Gastrocnemius medialis (tissue), 4 donors: ENCODE data around the gene PLEKHG4. TPM values are rescaled to one million over a fixed set of nuclear protein-coding genes. Genes with fewer than 3 reads are reported as not detected.

Experiments used
- ATAC-seq, 2 donors: fragments of 150-250 bp; one replicate each; pipeline ENCODE4 v1.9.1; 2016
- DNase-seq, 2 donors: peaks; one replicate each; pipeline ENCODE4 v3.0.0-alpha.2; 2019
- H3K27ac ChIP-seq, 4 donors: fragments of 200-600 bp; sonication (generic); 1 replicate in 1 of 4; 2 replicates in 3 of 4; pipeline ENCODE4 v1.5.1; 2016 to 2018; ENCODE audit warnings: mild to moderate bottlenecking in 2 of 4, moderate library complexity in 1 of 4
- H3K27me3 ChIP-seq, 3 donors: fragments of 200-600 bp; sonication (generic) in 2 of 3; 1 replicate in 1 of 3; 2 replicates in 2 of 3; pipeline versions ENCODE4 v1.5.1 to v1.6.0; 2016 to 2019; ENCODE audit warnings: mild to moderate bottlenecking in 1 of 3, moderate library complexity in 1 of 3
- H3K36me3 ChIP-seq, 2 donors: fragments of 200-600 bp; sonication (generic) in 1 of 2; one replicate each; pipeline ENCODE4 v1.5.1; 2017 to 2018
- H3K4me1 ChIP-seq, 2 donors: fragments of 200-600 bp; sonication (generic) in 1 of 2; one replicate each; pipeline ENCODE4 v1.5.1; 2016 to 2017; ENCODE audit warnings: mild to moderate bottlenecking in 2 of 2
- H3K4me3 ChIP-seq, 4 donors: fragments of 200-600 bp; sonication (generic) in 3 of 4; 1 replicate in 1 of 4; 2 replicates in 3 of 4; pipeline ENCODE4 v1.5.1; 2016 to 2019; ENCODE audit warnings: mild to moderate bottlenecking in 2 of 4
- H3K9me3 ChIP-seq, 3 donors: fragments of 200-600 bp; sonication (generic) in 2 of 3; 1 replicate in 1 of 3; 2 replicates in 2 of 3; pipeline ENCODE4 v1.5.1; 2016 to 2019
- CTCF ChIP-seq, 5 experiments: fragments of 450-650 bp in 3 of 5; fragments of 200-600 bp in 2 of 5; sonication (generic) in 2 of 5; IDR thresholded peaks in 4 of 5; conservative IDR thresholded peaks in 1 of 5; 1 replicate in 4 of 5; 2 replicates in 1 of 5; pipeline ENCODE4 v1.5.1; 2016 to 2019; ENCODE audit warnings: antibody characterized with exemption in 5 of 5, mild to moderate bottlenecking in 3 of 5, moderate library complexity in 3 of 5
- POLR2A ChIP-seq, 2 donors: fragments of 450-650 bp; IDR thresholded peaks; one replicate each; pipeline ENCODE4 v1.6.1; 2017; ENCODE audit warnings: antibody characterized with exemption in 2 of 2, mild to moderate bottlenecking in 2 of 2, moderate library complexity in 2 of 2
- in situ Hi-C, 4 donors: fragments of 200-750 bp; cut with MboI; loops; one replicate each; pipeline versions ENCODE4 v1.15.0 to v1.8.0; 2017; ENCODE audit warnings: low sequenced_read_pairs in 4 of 4
- intact Hi-C: fragments of 100-400 bp; cut with DNase I; formaldehyde crosslinking; loops from one replicate; pipeline ENCODE4 v1.15.1; 2023; ENCODE audit warnings: low total_unique reads
- total RNA-seq, 4 donors: library from RNA; depleted of rRNA; stranded (reverse); fragments of >200 nt; gene quantifications; one replicate each; pipeline versions ENCODE4 v1.1.0 to v1.2.3, GENCODE V29; 2016

The PLEKHG4 gene
- total RNA-seq, 4 donors from 2014 or later: 1.1 to 16.5 (median 2.6) TPM

GRCh38 chr16:67299269-67299668 is 19.9 kb downstream of the PLEKHG4 start:
- no peaks in the 10 kb centered on the region for H3K36me3 ChIP-seq
- H3K9me3 ChIP-seq: no peaks in the 10 kb centered on the region
- in situ Hi-C loops (no loop called here), intact Hi-C loops (no loop called here)
- H3K4me1 ChIP-seq: no peaks in the 10 kb centered on the region
- DNase-seq (no peak), ATAC-seq (no peak)
- H3K4me3 ChIP-seq: no peak overlapping the region
- no peak overlapping the region for H3K27ac ChIP-seq
- no peaks in the 10 kb centered on the region for H3K27me3 ChIP-seq
- TF ChIP-seq CTCF (IDR thresholded peaks at IDR 0.05 in 4 of 5, conservative IDR thresholded peaks at IDR 0.05 in 1 of 5) (no peak), POLR2A (IDR thresholded peaks at IDR 0.05) (no peak)

- ATAC-seq: no peak
Observed at GRCh38 chr16:67301080-67301782, 21.9 kb downstream of the PLEKHG4 start.

GRCh38 chr16:67302076-67302475 is 22.7 kb downstream of the PLEKHG4 start:
- in situ Hi-C loops: no loop called here
- ATAC-seq: no peak
- H3K9me3 ChIP-seq: no peaks in the 10 kb centered on the region

More at GRCh38 chr16:67301080-67301782, 21.9 kb downstream of the PLEKHG4 start:
- TF ChIP-seq POLR2A (IDR thresholded peaks at IDR 0.05): no peak
- no peak for TF ChIP-seq CTCF (IDR thresholded peaks at IDR 0.05 in 4 of 5, conservative IDR thresholded peaks at IDR 0.05 in 1 of 5)
- no peaks in the 10 kb centered on the region for H3K27me3 ChIP-seq
- no peak overlapping the region for H3K27ac ChIP-seq
- H3K9me3 ChIP-seq: no peaks in the 10 kb centered on the region
- no peaks in the 10 kb centered on the region for H3K36me3 ChIP-seq
- H3K4me1 ChIP-seq: no peaks in the 10 kb centered on the region
- no peak for DNase-seq
- in situ Hi-C loops: no loop called here
- intact Hi-C loops: no loop called here
- H3K4me3 ChIP-seq: no peak overlapping the region

GRCh38 chr16:67302970-67303369 is 23.6 kb downstream of the PLEKHG4 start:
- in situ Hi-C loops: no loop called here
- Histone ChIP-seq H3K4me3 (no peak overlapping the region), H3K27ac (no peak overlapping the region), H3K9me3 (no peaks in the 10 kb centered on the region), H3K27me3 (no peaks in the 10 kb centered on the region), H3K4me1 (no peaks in the 10 kb centered on the region), H3K36me3 (no peaks in the 10 kb centered on the region)
- intact Hi-C loops: no loop called here
- TF ChIP-seq CTCF (IDR thresholded peaks at IDR 0.05 in 4 of 5, conservative IDR thresholded peaks at IDR 0.05 in 1 of 5): no peak
- TF ChIP-seq POLR2A (IDR thresholded peaks at IDR 0.05): no peak
- ATAC-seq (no peak), DNase-seq (no peak)

More at GRCh38 chr16:67302076-67302475, 22.7 kb downstream of the PLEKHG4 start:
- Histone ChIP-seq H3K27me3 (no peaks in the 10 kb centered on the region), H3K27ac (no peak overlapping the region), H3K4me1 (no peaks in the 10 kb centered on the region), H3K36me3 (no peaks in the 10 kb centered on the region), H3K4me3 (no peak overlapping the region)
- DNase-seq: no peak
- no peak for TF ChIP-seq POLR2A (IDR thresholded peaks at IDR 0.05)
- no peak for TF ChIP-seq CTCF (IDR thresholded peaks at IDR 0.05 in 4 of 5, conservative IDR thresholded peaks at IDR 0.05 in 1 of 5)
- intact Hi-C loops: no loop called here

- no peak for TF ChIP-seq CTCF (IDR thresholded peaks at IDR 0.05 in 4 of 5, conservative IDR thresholded peaks at IDR 0.05 in 1 of 5)
- no peak for TF ChIP-seq POLR2A (IDR thresholded peaks at IDR 0.05)
- Histone ChIP-seq H3K36me3 (no peaks in the 10 kb centered on the region), H3K4me1 (no peaks in the 10 kb centered on the region), H3K4me3 (no peak overlapping the region), H3K9me3 (no peaks in the 10 kb centered on the region), H3K27ac (no peak overlapping the region), H3K27me3 (no peaks in the 10 kb centered on the region)
- ATAC-seq (no peak), DNase-seq (no peak)
- intact Hi-C loops (no loop called here), in situ Hi-C loops (no loop called here)
Observed at GRCh38 chr16:67304020-67304419, 24.7 kb downstream of the PLEKHG4 start.
